Activated CD4-positive, alpha-beta T cell treated with anti-CD3 and anti-CD28 coated beads, Interleukin-2, amount 50 U/mL, for 24 hours (primary cell): ENCODE results near the gene IP6K3.

Source experiments
- DNase-seq, 2 donors: peaks; one replicate each; pipeline ENCODE4 v3.0.0-alpha.2; 2020; ENCODE audit warnings: low read depth in 1 of 2, low spot score in 1 of 2

IP6K3 gene

DNA sequence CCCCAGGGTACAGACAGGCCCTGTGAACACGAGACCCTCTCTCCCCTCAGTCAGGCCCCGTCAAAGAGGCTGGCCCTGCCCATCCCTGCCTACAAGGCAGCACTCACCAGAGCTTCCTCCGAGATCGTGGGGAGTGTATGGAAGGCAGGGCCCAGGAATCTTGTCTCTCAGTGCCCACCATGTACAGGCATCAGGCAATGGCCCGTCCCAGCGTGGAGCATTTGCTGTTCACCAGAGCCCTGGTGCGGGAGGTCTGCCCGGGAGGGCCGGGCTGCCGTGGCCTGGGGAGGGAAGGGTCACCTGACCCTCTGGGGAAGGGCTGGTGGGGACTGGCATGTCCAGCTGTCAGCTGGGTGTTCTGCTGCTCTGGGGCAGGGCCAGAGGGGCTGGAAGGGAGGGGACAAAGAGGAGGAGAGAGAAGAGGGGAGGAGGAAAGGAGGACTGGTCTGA is at the start of gene IP6K3:
Gene IP6K3, minus strand, starts transcription at position 255 of the 450 bp plus-strand sequence. CDS start 11,429 bp downstream, outside the sequence.
- DNase-seq, result no peak

DNA sequence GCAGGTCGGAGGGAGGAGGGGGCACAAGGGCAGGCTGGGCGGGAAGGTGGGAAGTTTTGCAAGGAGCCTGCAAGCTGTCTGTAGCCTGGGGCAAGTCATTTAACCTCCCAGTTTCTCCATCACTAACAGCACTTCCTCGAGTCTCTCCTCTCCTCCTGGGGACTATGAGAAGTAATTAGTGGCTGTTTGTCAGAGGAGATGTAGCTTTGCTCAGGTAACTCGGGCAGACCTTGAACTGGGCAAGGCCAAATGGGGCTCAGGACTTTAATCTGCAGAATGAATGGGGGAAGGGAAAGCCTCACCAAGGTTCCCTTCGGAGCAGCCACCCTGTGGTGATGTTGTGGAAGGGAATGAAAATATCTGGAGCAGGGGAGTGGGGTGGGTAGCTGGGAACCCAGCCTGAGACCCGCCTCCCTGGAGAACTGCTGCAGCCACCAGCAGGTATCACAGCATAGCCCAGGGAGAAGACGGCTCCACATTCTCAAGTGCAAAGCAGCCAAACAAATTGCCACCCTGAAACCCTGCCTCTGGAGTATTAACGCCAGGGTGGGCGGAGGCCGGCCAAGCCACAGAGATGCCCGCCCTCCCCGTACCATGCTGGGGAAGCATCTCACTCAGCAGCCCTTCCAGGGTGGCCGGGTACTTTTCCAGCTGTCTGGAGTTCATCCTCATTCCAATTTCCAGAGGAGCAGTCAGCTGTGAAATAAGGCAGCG is 48.4 kb upstream of the IP6K3 start:
- no peak for DNase-seq

DNA sequence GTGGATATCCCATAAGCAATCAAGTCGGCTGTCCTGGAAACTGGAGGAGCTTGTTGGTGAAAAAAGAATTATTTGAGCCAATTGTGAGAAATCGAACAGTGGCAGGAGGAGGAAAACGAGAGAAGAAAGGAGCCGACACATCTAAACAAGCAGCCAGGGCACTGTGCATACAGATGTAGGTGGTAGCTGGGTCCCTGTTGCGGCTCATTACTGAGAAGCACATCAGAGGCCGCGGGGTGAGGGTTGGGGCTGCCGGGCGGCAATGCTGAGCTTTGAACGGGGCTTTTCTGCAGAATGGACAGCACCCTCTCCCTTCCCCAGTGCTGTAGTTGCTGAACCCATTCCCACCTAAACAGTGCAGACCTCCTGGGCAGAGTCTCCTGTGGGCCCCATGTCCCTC is 46.3 kb upstream of the IP6K3 start:
- DNase-seq, result no peak

DNA sequence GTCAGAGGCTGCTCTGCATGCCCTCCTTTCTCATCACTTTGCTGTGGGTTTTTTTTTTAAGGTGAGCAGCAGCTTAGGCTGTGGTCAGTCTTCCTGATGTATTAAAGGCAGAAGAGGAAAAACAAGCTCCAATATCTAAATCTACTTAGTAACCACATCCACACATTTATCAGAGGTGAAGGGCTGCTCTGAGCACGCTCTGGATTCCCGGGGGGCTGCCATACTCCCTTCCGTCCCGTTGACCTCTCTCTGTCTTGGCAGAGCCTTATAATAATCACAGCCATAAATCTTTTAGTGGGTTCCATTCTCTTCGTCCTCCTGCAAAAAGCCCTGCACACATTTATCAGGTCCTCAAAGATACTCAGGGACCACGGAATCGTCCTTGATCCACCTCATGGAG is 44.9 kb upstream of the IP6K3 start:
- DNase-seq, result no peak

DNA sequence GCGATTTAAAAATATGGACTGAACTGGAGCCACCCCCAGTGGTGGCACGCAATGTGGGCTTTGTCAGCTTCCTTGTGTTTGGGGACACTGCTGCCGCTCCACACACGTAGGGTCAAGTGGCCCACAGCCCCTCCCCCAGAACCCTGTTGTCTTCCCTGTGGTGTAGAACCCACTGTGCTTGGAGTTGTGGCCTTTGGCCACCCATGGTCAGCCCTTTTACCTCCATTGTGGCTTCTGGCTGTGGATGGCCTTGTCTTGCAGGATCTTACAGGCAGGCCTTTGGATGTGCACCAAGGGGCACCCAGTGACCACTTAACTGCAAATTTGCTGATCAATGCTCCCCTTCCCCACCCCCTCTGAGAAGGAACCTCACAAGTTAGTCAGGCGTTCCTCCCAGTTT is 44.2 kb upstream of the IP6K3 start:
- DNase-seq, result no peak

GRCh38 chr6:33790379-33790778 is 43.7 kb upstream of the IP6K3 start:
- no peak for DNase-seq

- DNase-seq, result no peak
These were observed 42.8 kb upstream of the IP6K3 start for GRCh38 chr6:33789550-33789895.

- peak; percentile 87 to 89 for DNase-seq
These were observed 42.2 kb upstream of the IP6K3 start, which contains the start of gene LEMD2 for GRCh38 chr6:33788694-33789549. LEMD2 (minus strand) TSS chr6:33789130; CDS start chr6:33789116, 14 bp downstream.

- DNase-seq, result peak; percentile 24 to 36
These were observed 41.4 kb upstream of the IP6K3 start for GRCh38 chr6:33787954-33788693.

DNA sequence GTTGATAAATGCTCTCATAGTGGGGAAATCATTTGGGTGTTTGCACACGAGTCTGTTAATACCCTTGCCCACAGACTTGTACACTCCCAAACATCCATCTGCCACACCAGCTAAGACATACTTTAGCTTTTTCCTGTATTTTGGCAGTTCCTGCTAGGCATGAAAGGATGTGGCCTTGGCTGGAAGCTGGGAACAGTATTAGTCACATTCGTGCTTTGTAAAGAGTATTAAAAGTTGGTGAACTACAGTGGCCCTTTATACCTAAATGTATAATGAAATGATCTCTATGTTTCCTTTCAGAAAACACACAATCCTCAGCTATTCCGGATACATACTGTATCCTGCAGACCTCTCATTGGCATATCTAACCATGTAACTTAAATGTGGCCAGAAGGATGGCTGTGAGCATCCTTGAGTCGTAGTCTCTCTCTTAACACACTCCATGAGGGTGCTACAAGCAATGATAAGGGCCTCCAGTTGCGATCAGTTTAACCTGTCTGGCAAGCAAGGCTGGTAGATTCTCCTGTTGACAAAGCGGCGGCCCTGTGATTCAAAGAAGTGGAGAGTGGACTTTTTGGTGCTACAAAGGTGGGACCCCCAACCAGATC is 40.7 kb upstream of the IP6K3 start:
- no peak for DNase-seq

DNA sequence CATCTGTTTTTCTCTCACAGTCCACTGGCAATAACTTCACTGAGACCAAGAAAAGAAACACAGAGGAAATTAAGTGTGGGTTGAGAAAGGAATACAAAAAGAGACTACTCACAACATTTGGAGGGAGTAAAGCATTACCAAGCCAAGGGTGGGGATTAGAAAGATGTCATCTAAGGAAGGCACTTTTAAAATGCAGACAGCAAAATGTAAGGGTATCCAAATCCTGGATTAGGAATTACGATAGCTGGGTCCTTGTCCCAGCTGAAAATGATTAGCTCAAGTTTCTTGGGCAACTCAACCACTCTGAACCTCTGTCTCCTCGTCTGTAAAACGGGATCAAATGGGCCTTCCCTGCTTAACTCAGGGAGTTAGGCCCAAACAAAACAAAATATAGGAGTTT is 40.0 kb upstream of the IP6K3 start:
- DNase-seq, result no peak

- no peak for DNase-seq
These were observed 39.1 kb upstream of the IP6K3 start for GRCh38 chr6:33785778-33786177.

DNA sequence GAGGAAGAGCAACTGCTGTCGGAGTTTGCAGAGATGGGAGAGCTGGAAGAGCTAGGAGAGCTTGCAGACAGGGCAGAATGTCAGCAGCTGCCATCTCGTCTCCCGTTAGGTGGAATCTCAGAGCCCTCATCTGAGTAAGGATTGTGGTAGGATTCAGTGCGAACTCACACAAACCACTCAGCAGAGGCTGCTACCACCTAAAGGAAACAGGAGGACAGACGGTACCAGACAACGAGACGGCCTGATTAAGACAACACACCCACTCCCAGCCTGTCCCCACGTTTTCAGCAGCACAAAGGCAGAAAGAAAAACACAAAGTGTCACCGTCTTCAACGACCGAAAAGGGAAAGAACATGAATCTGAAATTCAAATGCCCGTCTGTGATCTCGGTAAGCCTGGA is 38.1 kb upstream of the IP6K3 start:
- DNase-seq, result no peak

- no peak for DNase-seq
These were observed 37.2 kb upstream of the IP6K3 start for GRCh38 chr6:33783781-33784520.

DNA sequence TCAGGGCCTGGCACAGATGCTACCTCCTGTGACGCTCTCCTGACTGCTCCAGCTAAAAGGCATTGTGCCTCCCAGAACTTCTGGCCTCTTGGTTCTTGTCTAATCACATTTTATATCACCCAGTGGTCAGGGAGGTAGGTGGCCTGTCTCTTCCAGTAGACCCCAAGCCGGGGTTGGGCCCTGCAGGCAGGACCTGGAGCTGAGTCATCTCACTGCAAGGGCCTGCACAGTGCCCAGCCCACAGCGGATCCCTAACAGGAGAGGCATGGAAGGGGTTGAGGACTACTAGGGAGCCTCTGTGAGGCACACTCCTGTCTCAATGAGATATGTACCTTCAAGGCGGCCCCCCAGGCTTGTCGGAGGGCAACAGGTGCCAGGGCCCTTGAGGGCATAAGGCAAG is 35.9 kb upstream of the IP6K3 start:
- no peak for DNase-seq

GRCh38 chr6:33781131-33781975 is 34.6 kb upstream of the IP6K3 start:
- no peak for DNase-seq

DNA sequence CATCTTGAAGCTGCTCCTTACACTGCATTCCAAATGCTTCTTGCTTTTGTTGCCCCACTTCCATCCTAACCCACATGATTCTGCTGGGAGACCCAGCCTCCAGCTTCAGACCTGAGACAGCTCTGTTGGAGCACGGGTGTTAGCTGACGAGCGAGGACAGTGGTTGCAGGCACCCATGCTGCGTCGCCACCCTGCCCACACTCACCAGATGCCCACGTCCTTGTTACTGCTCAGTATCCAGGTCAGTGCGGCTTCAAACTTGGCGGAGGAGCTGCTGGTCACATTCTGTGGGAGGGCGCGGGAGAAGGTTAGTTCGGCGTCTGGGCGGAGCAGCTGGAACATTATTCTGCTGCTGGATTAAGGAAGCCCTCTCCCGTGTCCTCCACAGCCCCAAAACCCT is 33.2 kb upstream of the IP6K3 start:
- no peak for DNase-seq

DNA sequence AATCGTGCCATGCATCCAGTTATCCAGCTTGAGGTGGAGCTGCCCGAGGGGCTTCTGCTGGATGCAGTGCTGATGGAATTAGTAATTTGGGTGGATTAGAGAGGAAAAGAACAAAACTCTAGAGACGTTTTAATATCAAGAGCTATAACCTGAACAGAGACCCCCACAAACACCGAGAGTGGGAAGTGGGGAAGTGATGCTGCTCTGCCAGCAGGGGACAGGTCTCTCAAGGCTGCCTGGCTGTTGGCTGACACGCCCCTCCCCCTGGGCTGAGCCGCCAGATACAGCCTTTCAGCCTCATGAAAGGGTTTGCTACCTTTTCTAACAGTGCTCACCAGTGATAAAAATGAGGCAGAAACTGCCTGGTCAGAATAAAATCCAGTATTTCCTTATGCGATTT is 32.6 kb upstream of the IP6K3 start:
- DNase-seq, result no peak

DNA sequence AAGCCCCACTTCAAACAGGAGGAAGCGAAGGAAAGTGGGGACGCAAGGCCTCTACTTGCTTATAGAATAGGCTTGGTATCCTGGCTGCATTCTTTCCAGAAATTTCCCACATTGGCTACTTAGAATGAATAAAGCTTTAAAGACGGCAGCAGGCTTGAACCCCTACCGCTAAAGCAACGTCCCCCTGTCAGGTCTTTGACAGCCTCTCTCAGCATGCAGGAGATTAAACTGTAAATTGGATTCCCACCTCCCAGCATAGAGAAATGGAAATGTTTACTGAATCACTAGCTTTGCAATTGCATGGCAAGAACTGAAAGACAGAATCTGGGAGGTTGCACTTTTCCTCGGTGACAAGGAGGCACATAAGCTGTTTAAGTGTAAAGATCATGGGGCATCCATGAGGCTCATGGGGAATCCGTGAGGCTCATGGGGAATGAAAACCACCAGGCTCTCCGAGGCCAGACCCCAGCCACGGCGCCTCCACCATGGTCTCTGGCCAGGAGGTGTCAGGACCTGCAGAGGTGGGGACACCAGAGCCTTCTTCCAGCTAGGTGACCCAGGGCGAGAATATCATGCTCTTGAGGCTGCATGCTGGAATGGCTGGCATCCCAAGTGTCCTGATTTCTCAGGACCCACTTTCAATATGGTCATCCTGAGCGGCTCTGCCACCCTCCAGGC is 31.9 kb upstream of the IP6K3 start:
- DNase-seq, result no peak
